Keratinocyte (primary cell): Measurements from ENCODE around the gene SPG11. TPM values are rescaled to one million over a fixed set of nuclear protein-coding genes. Genes with fewer than 3 reads are reported as not detected.
A peak's percentile ranks its signal among the peaks of the same experiment; 100 is the strongest.
"Not testable (repeated sequence)": the region's sequence is repeated elsewhere in the genome, so short reads cannot be mapped to it uniquely, and the experiment has no call there.

Source experiments
- DNase-seq: peaks from one replicate; pipeline ENCODE4 v3.0.0-alpha.2; 2011; ENCODE audit warnings: low read depth, missing footprints, low spot score
- FAIRE-seq: peaks from 2 replicates; lab custom pipeline; 2011; peaks lifted over from hg19 to GRCh38; lab: Jason Lieb, UNC
- H2AFZ ChIP-seq: 2 replicates; pipeline ENCODE4 v1.6.0; 2012; ENCODE audit warnings: low read length, control low read depth, inconsistent platforms; ENCODE audit not compliant: control insufficient read depth
- H3K27ac ChIP-seq: 2 replicates; pipeline ENCODE4 v1.5.1; 2011; ENCODE audit warnings: low read length; ENCODE audit not compliant: control insufficient read depth, insufficient read depth
- H3K27me3 ChIP-seq: 3 replicates; pipeline ENCODE4 v1.6.0; 2011; ENCODE audit warnings: low read length; ENCODE audit not compliant: control insufficient read depth, insufficient read depth; ENCODE audit errors: extremely low read depth
- H3K36me3 ChIP-seq, 2 experiments: 2 replicates in 1 of 2; 3 replicates in 1 of 2; pipeline ENCODE4 v1.5.1; 2011; ENCODE audit warnings: low read length in 2 of 2, mild to moderate bottlenecking in 1 of 2; ENCODE audit not compliant: control insufficient read depth in 2 of 2, insufficient read depth in 2 of 2; ENCODE audit errors: extremely low read depth in 1 of 2
- H3K4me1 ChIP-seq: 3 replicates; pipeline ENCODE4 v1.5.1; 2011; ENCODE audit warnings: low read length; ENCODE audit not compliant: control insufficient read depth, insufficient read depth; ENCODE audit errors: extremely low read depth
- H3K4me2 ChIP-seq: 3 replicates; pipeline ENCODE4 v1.6.0; 2011; ENCODE audit warnings: low read depth, low read length; ENCODE audit not compliant: control insufficient read depth, insufficient read depth; ENCODE audit errors: extremely low read depth
- H3K4me3 ChIP-seq, 3 experiments: fragments of 200-600 bp in 1 of 3; sonication (generic) in 1 of 3; 2 replicates in 2 of 3; 3 replicates in 1 of 3; pipeline ENCODE4 v1.5.1; 2011 to 2016; ENCODE audit warnings: low read length in 3 of 3, mild to moderate bottlenecking in 3 of 3, control low read depth in 2 of 3, inconsistent platforms in 1 of 3, low read depth in 1 of 3, mixed read lengths in 1 of 3, mixed run types in 1 of 3, moderate library complexity in 1 of 3; ENCODE audit not compliant: control insufficient read depth in 2 of 3, insufficient read depth in 2 of 3; ENCODE audit errors: extremely low read depth in 1 of 3
- H3K79me2 ChIP-seq: 2 replicates; pipeline ENCODE4 v1.6.0; 2012; ENCODE audit warnings: low read length; ENCODE audit not compliant: control insufficient read depth, insufficient read depth
- H3K9ac ChIP-seq: 3 replicates; pipeline ENCODE4 v1.6.0; 2011; ENCODE audit warnings: low read length; ENCODE audit not compliant: control insufficient read depth, insufficient read depth; ENCODE audit errors: extremely low read depth
- H3K9me1 ChIP-seq: 3 replicates; pipeline ENCODE4 v1.6.0; 2011; ENCODE audit warnings: low read length; ENCODE audit not compliant: control insufficient read depth, insufficient read depth; ENCODE audit errors: extremely low read depth
- H3K9me3 ChIP-seq: 2 replicates; pipeline ENCODE4 v1.5.1; 2012; ENCODE audit warnings: low read depth, low read length; ENCODE audit not compliant: control insufficient read depth
- H4K20me1 ChIP-seq: 3 replicates; pipeline ENCODE4 v1.6.0; 2011; ENCODE audit warnings: low read length; ENCODE audit not compliant: control insufficient read depth, insufficient read depth; ENCODE audit errors: extremely low read depth
- EZH2 ChIP-seq: IDR thresholded peaks from one replicate; pipeline ENCODE4 v1.6.1; 2012; ENCODE audit warnings: inconsistent platforms, mild to moderate bottlenecking, low read length, moderate library complexity
- dilution Hi-C: fragments of 300-500 bp; cut with MboI; formaldehyde crosslinking; loops from one replicate; pipeline ENCODE4 v1.7.0; 2020; ENCODE audit warnings: low sequenced_read_pairs; ENCODE audit not compliant: extremely low pct_ligation_motif_present
- polyA plus RNA-seq, 5 experiments: library from polyadenylated mRNA; depleted of rRNA in 3 of 5; stranded (reverse) in 3 of 5; stranded (forward) in 1 of 5; unstranded in 1 of 5; fragments of >200 nt; gene quantifications; 1 replicate in 1 of 5; 2 replicates in 3 of 5; 3 replicates in 1 of 5; pipeline versions ENCODE4 v1.2.1 to v1.2.3, GENCODE V29; 2011 to 2012; ENCODE audit warnings: missing spikeins in 2 of 5, low read depth in 1 of 5, low replicate concordance in 1 of 5
- TF ChIP-seq, protein P1 (sequence below), 3 experiments: IDR thresholded peaks in 1 of 3; conservative IDR thresholded peaks in 1 of 3; optimal IDR thresholded peaks in 1 of 3; 2 replicates in 2 of 3; 3 replicates in 1 of 3; pipeline versions ENCODE3 to v1.5.1; 2011; ENCODE audit warnings: low read length in 3 of 3, mild to moderate bottlenecking in 3 of 3, moderate library complexity in 2 of 3, control low read depth in 1 of 3, inconsistent platforms in 1 of 3; ENCODE audit not compliant: insufficient read depth in 2 of 3; ENCODE audit errors: extremely low read depth in 1 of 3

SPG11 gene
- polyA plus RNA-seq, 1 donor (not counting 4 experiments of a cell fraction or from before 2014, with no cell fraction given): 41.5 TPM

DNA sequence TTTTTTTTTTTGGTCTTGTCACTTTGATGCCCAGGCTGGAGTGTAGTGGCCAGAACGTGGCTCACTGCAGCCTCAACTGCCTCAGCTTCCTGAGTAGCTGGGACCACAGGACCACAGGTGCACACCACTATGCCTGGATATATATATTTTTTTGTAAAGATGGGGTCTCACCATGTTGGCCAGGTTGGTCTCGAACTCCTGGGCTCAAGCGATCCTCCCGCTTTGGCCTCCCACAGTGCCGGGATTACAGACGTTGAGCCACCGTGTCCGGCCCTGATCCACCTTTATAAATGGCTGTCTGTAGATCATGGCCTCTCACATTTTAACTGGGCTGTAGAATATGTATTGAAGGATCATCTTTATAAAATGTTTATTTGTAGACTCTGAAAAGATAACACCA, 128.4 kb downstream of the SPG11 start:
- no peak overlapping the region for H3K27ac ChIP-seq
- no peak overlapping the region for H3K4me2 ChIP-seq
- no peaks in the 10 kb centered on the region for H4K20me1 ChIP-seq
- no peak for DNase-seq
- no peaks in the 10 kb centered on the region for H3K9me1 ChIP-seq
- H3K9ac ChIP-seq: no peak overlapping the region
- H3K27me3 ChIP-seq: no peaks in the 10 kb centered on the region
- peaks cover 38% of the 10 kb centered on the region for H3K79me2 ChIP-seq
- no peak for FAIRE-seq
- dilution Hi-C loops: no loop called here
- no peaks in the 10 kb centered on the region for H3K9me3 ChIP-seq
- H3K36me3 ChIP-seq: peaks cover 0 to 7% of the 10 kb centered on the region in 2 experiments
- peaks cover 12% of the 10 kb centered on the region for H3K4me1 ChIP-seq
- H3K4me3 ChIP-seq: no peak overlapping the region
- H2AFZ ChIP-seq: no peak overlapping the region
- TF ChIP-seq EZH2: no peak
- TF ChIP-seq, protein P1, sequence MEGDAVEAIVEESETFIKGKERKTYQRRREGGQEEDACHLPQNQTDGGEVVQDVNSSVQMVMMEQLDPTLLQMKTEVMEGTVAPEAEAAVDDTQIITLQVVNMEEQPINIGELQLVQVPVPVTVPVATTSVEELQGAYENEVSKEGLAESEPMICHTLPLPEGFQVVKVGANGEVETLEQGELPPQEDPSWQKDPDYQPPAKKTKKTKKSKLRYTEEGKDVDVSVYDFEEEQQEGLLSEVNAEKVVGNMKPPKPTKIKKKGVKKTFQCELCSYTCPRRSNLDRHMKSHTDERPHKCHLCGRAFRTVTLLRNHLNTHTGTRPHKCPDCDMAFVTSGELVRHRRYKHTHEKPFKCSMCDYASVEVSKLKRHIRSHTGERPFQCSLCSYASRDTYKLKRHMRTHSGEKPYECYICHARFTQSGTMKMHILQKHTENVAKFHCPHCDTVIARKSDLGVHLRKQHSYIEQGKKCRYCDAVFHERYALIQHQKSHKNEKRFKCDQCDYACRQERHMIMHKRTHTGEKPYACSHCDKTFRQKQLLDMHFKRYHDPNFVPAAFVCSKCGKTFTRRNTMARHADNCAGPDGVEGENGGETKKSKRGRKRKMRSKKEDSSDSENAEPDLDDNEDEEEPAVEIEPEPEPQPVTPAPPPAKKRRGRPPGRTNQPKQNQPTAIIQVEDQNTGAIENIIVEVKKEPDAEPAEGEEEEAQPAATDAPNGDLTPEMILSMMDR (optimal IDR thresholded peaks at IDR 0.05 in 1 of 3, IDR thresholded peaks at IDR 0.05 in 1 of 3, conservative IDR thresholded peaks at IDR 0.05 in 1 of 3; ENCODE audit: extremely low read depth in 1 of 3, insufficient read depth in 2 of 3, low read length in 3 of 3): no peak

DNA sequence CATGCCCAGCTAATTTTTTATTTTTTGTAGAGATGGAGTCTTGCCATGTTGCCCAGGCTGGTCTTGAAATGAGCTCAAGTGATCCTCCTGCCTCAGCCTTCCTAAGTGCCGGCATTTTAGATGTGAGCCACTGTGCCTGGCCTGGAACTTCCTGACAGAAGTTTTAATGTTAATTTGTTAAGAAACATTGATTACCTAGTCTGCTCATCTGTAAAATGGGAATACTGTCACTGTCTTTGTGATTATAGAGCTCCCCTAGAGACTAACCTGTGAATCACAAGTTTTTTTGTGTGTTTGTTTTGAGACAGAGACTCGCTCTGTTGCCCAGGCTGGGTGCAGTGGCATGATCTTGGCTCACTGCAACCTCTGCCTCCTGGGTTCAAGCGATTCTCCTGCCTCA, 130.8 kb downstream of the SPG11 start:
- no peak overlapping the region for H3K9ac ChIP-seq
- no peak overlapping the region for H2AFZ ChIP-seq
- H3K9me3 ChIP-seq: no peaks in the 10 kb centered on the region
- H3K27ac ChIP-seq: no peak overlapping the region
- H3K9me1 ChIP-seq: no peaks in the 10 kb centered on the region
- TF ChIP-seq, protein P1 (optimal IDR thresholded peaks at IDR 0.05 in 1 of 3, IDR thresholded peaks at IDR 0.05 in 1 of 3, conservative IDR thresholded peaks at IDR 0.05 in 1 of 3; ENCODE audit: extremely low read depth in 1 of 3, insufficient read depth in 2 of 3, low read length in 3 of 3): peak in 1 of 3 experiments; percentile 28
- TF ChIP-seq EZH2: no peak
- FAIRE-seq (no peak), DNase-seq (no peak)
- H3K4me3 ChIP-seq: no peak overlapping the region
- dilution Hi-C loops: no loop called here
- H4K20me1 ChIP-seq: no peaks in the 10 kb centered on the region
- H3K36me3 ChIP-seq: no peaks in the 10 kb centered on the region
- H3K4me2 ChIP-seq: no peak overlapping the region
- H3K4me1 ChIP-seq: peaks cover 13% of the 10 kb centered on the region
- H3K79me2 ChIP-seq: peaks cover 18% of the 10 kb centered on the region
- H3K27me3 ChIP-seq: no peaks in the 10 kb centered on the region

DNA sequence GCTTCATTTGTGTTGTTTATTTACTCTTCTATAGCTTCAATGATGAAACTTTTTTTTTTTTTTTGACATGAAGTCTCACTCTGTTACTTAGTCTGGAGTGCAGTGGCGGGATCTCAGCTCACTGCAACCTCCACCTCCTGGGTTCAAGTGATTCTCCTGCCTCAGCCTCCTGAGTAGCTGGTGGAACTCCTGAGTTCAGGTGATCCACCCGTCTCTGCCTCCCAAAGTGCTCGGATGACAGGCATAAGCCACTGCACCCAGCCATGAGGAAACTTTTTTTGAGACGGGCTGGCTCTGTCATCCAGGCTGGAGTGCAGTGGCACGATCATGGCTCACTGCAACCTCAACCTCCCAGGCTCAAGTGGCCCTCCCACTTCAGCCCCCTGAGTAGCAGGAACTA, 131.2 kb downstream of the SPG11 start:
- H3K36me3 ChIP-seq, H3K27ac ChIP-seq, H2AFZ ChIP-seq, DNase-seq, dilution Hi-C loops, H3K9me3 ChIP-seq, FAIRE-seq, H3K9ac ChIP-seq, H3K4me2 ChIP-seq, H3K4me3 ChIP-seq, H3K9me1 ChIP-seq, H4K20me1 ChIP-seq, H3K27me3 ChIP-seq: not testable (repeated sequence)
- Histone ChIP-seq H3K4me1 (peaks cover 14% of the 10 kb centered on the region), H3K79me2 (peaks cover 13% of the 10 kb centered on the region)
